H9 (cell line): Measurements from ENCODE around the gene SH2B2. TPM values are rescaled to one million over a fixed set of nuclear protein-coding genes. Genes with fewer than 3 reads are reported as not detected.

ENCODE experiments used
- DNase-seq: peaks from one replicate; pipeline ENCODE4 v3.0.0-alpha.2; 2017
- H2AFZ ChIP-seq: one replicate; pipeline ENCODE4 v1.6.1; 2013; ENCODE audit warnings: mild to moderate bottlenecking, low read length, control low read depth, moderate library complexity
- H2AK5ac ChIP-seq: 2 replicates; pipeline ENCODE4 v1.6.1; 2013; ENCODE audit warnings: low read length, control low read depth, mixed read lengths; ENCODE audit not compliant: insufficient read length
- H2BK120ac ChIP-seq: one replicate; pipeline ENCODE4 v1.6.1; 2013; ENCODE audit warnings: low read depth, mild to moderate bottlenecking, low read length, control low read depth, inconsistent platforms; ENCODE audit not compliant: poor library complexity, severe bottlenecking
- H2BK12ac ChIP-seq: 2 replicates; pipeline ENCODE4 v1.6.1; 2013; ENCODE audit warnings: low read length, control low read depth, mixed read lengths, low read depth; ENCODE audit not compliant: insufficient read length
- H2BK15ac ChIP-seq: 2 replicates; pipeline ENCODE4 v1.6.1; 2013; ENCODE audit warnings: low read depth, low read length, control low read depth
- H2BK20ac ChIP-seq: one replicate; pipeline ENCODE4 v1.6.1; 2013; ENCODE audit warnings: low read depth, mild to moderate bottlenecking, low read length, control low read depth, inconsistent platforms; ENCODE audit not compliant: poor library complexity, severe bottlenecking
- H2BK5ac ChIP-seq: 2 replicates; pipeline ENCODE4 v1.6.1; 2013; ENCODE audit warnings: low read length, control low read depth, mixed read lengths; ENCODE audit not compliant: insufficient read length
- H3K14ac ChIP-seq: 2 replicates; pipeline ENCODE4 v1.6.1; 2013; ENCODE audit warnings: low read length, control low read depth; ENCODE audit not compliant: insufficient read depth
- H3K18ac ChIP-seq: 2 replicates; pipeline ENCODE4 v1.6.1; 2013; ENCODE audit warnings: low read depth, mild to moderate bottlenecking, mixed read lengths, low read length, control low read depth; ENCODE audit not compliant: insufficient read length
- H3K23ac ChIP-seq: 2 replicates; pipeline ENCODE4 v1.6.1; 2013; ENCODE audit warnings: low read length, control low read depth, mixed read lengths, low read depth; ENCODE audit not compliant: insufficient read length
- H3K23me2 ChIP-seq: 2 replicates; pipeline ENCODE4 v1.6.1; 2013; ENCODE audit warnings: low read depth, mild to moderate bottlenecking, mixed read lengths, low read length, control low read depth; ENCODE audit not compliant: insufficient read length, poor library complexity, severe bottlenecking
- H3K27ac ChIP-seq: 2 replicates; pipeline ENCODE4 v1.5.1; 2013; ENCODE audit warnings: low read length, control low read depth, mixed read lengths, low read depth; ENCODE audit not compliant: insufficient read length
- H3K27me3 ChIP-seq: 2 replicates; pipeline ENCODE4 v1.6.1; 2013; ENCODE audit warnings: low read length, control low read depth, inconsistent platforms; ENCODE audit not compliant: insufficient read depth
- H3K4ac ChIP-seq: 2 replicates; pipeline ENCODE4 v1.6.1; 2013; ENCODE audit warnings: low read depth, mild to moderate bottlenecking, control low read depth, inconsistent platforms, low read length, moderate library complexity
- H3K4me1 ChIP-seq: 2 replicates; pipeline ENCODE4 v1.6.1; 2013; ENCODE audit warnings: low read length, control low read depth, inconsistent platforms; ENCODE audit not compliant: insufficient read depth
- H3K4me2 ChIP-seq: 2 replicates; pipeline ENCODE4 v1.6.1; 2013; ENCODE audit warnings: low read length, control low read depth, mixed read lengths; ENCODE audit not compliant: insufficient read length, insufficient read depth
- H3K56ac ChIP-seq: 2 replicates; pipeline ENCODE4 v1.6.1; 2013; ENCODE audit warnings: low read depth, mild to moderate bottlenecking, mixed read lengths, low read length, control low read depth; ENCODE audit not compliant: insufficient read length
- H3K79me1 ChIP-seq: 2 replicates; pipeline ENCODE4 v1.6.1; 2013; ENCODE audit warnings: low read depth, mild to moderate bottlenecking, moderate library complexity, low read length, control low read depth, inconsistent platforms; ENCODE audit not compliant: insufficient read depth, poor library complexity, severe bottlenecking
- H3K79me2 ChIP-seq: 2 replicates; pipeline ENCODE4 v1.6.1; 2013; ENCODE audit warnings: low read length, control low read depth, inconsistent platforms; ENCODE audit not compliant: insufficient read depth
- H3K9ac ChIP-seq: 2 replicates; pipeline ENCODE4 v1.6.1; 2013; ENCODE audit warnings: low read length, control low read depth, mixed read lengths; ENCODE audit not compliant: insufficient read length; ENCODE audit errors: extremely low read depth
- H3K9me3 ChIP-seq: one replicate; pipeline ENCODE4 v1.6.1; 2013; ENCODE audit warnings: low read depth, low read length, inconsistent platforms; ENCODE audit not compliant: control insufficient read depth
- H3T11ph ChIP-seq: one replicate; pipeline ENCODE4 v1.6.1; 2013; ENCODE audit warnings: mild to moderate bottlenecking, low read length, control low read depth, inconsistent platforms
- H4K20me1 ChIP-seq: one replicate; pipeline ENCODE4 v1.6.1; 2013; ENCODE audit not compliant: control insufficient read depth, insufficient read length, insufficient read depth
- H4K5ac ChIP-seq: 2 replicates; pipeline ENCODE4 v1.6.1; 2013; ENCODE audit warnings: low read depth, mild to moderate bottlenecking, mixed read lengths, low read length, control low read depth; ENCODE audit not compliant: insufficient read length
- H4K8ac ChIP-seq: replicated peaks from 2 replicates; pipeline ENCODE4 v1.6.1; 2013; ENCODE audit warnings: low read length, control low read depth, mixed read lengths, low read depth; ENCODE audit not compliant: insufficient read length
- H4K91ac ChIP-seq: 2 replicates; pipeline ENCODE4 v1.6.1; 2013; ENCODE audit warnings: low read depth, mild to moderate bottlenecking, moderate library complexity, mixed read lengths, low read length, control low read depth; ENCODE audit not compliant: insufficient read length
- H3K27ac Mint-ChIP-seq, 3 experiments: 2 replicates in 2 of 3; 3 replicates in 1 of 3; pipeline ENCODE4 v1.8.0; 2020 to 2021; ENCODE audit warnings: mixed read lengths in 3 of 3, mild to moderate bottlenecking in 1 of 3, moderate library complexity in 1 of 3
- H3K27me3 Mint-ChIP-seq: 2 replicates; pipeline ENCODE4 v1.8.0; 2021; ENCODE audit warnings: low read depth, mild to moderate bottlenecking, moderate library complexity, mixed read lengths
- H3K36me3 Mint-ChIP-seq, 3 experiments: 2 replicates in 2 of 3; 3 replicates in 1 of 3; pipeline ENCODE4 v1.8.0; 2020 to 2021; ENCODE audit warnings: low read depth in 3 of 3, mixed read lengths in 3 of 3; ENCODE audit not compliant: insufficient read depth in 1 of 3
- H3K4me1 Mint-ChIP-seq, 2 experiments: 2 replicates each; pipeline ENCODE4 v1.8.0; 2020; ENCODE audit warnings: mixed read lengths in 2 of 2
- H3K4me3 Mint-ChIP-seq, 2 experiments: 2 replicates in 1 of 2; 3 replicates in 1 of 2; pipeline ENCODE4 v1.8.0; 2020 to 2021; ENCODE audit warnings: mild to moderate bottlenecking in 2 of 2, mixed read lengths in 2 of 2, moderate library complexity in 1 of 2
- H3K9me3 Mint-ChIP-seq, 2 experiments: 2 replicates in 1 of 2; 3 replicates in 1 of 2; pipeline ENCODE4 v1.8.0; 2020; ENCODE audit warnings: mild to moderate bottlenecking in 2 of 2, mixed read lengths in 2 of 2, moderate library complexity in 1 of 2
- CTCF ChIP-seq: fragments of 200-600 bp; sonication (generic); conservative IDR thresholded peaks from 3 replicates; pipeline ENCODE4 v1.8.0; 2021; ENCODE audit warnings: antibody characterized with exemption, mild to moderate bottlenecking
- WGBS: extraction: QIAGEN DNeasy Blood & Tissue Kit; methylation state at CpG from one replicate; pipeline ENCODE4 v1.1.7; 2013; ENCODE audit warnings: missing lambda C conversion rate, low lambda C conversion rate, mixed read lengths; ENCODE audit not compliant: insufficient read length; ENCODE audit errors: extremely low coverage; 5-methylcytosine and 5-hydroxymethylcytosine counted together
- total RNA-seq: library from RNA; stranded (reverse); gene quantifications from 2 replicates; pipeline ENCODE4 v1.2.1, GENCODE V29; 2021

The SH2B2 gene
- total RNA-seq, 1 experiment from 2014 or later = 10.4 TPM

- Histone ChIP-seq H3K23me2 (no peaks in the 10 kb centered on the region), H3K9me3 (no peaks in the 10 kb centered on the region), H2BK12ac (no peak overlapping the region), H3K18ac (no peak overlapping the region), H3K4me1 (no peaks in the 10 kb centered on the region; the same call in 1 of the 2 replicates), H2BK15ac (no peak overlapping the region), H2BK120ac (no peak overlapping the region), H3T11ph (no peak overlapping the region), H3K79me2 (no peaks in the 10 kb centered on the region), H3K56ac (no peak overlapping the region), H3K4me2 (no peak overlapping the region), H2BK20ac (no peak overlapping the region), H4K20me1 (no peaks in the 10 kb centered on the region), H3K9ac (no peak overlapping the region), H3K23ac (no peak overlapping the region), H4K5ac (no peak overlapping the region), H3K79me1 (no peaks in the 10 kb centered on the region), H3K27me3 (no peaks in the 10 kb centered on the region), H2AFZ (no peak overlapping the region), H3K4ac (no peak overlapping the region), H4K91ac (no peak overlapping the region), H3K27ac (no peak overlapping the region), H4K8ac (no peak overlapping the region), H2BK5ac (no peak overlapping the region), H3K14ac (no peak overlapping the region), H2AK5ac (no peak overlapping the region)
- peaks cover 0 to 3% (median under 1%) of the 10 kb centered on the region in 3 experiments; a peak in 4 of 7 replicates for H3K36me3 Mint-ChIP-seq
- no peak for DNase-seq
- H3K27ac Mint-ChIP-seq = no peak overlapping the region
- no peaks in the 10 kb centered on the region for H3K27me3 Mint-ChIP-seq
- TF ChIP-seq CTCF = no peak
- peaks cover 4 to 12% of the 10 kb centered on the region in 2 experiments; a peak in 3 of 4 replicates for H3K4me1 Mint-ChIP-seq
- no peaks in the 10 kb centered on the region for H3K9me3 Mint-ChIP-seq
- no peak overlapping the region for H3K4me3 Mint-ChIP-seq
- WGBS = no CpG with 5 or more reads among the region's 7 CpGs
Measured at GRCh38 chr7:102255501-102255900, 31.2 kb upstream of the SH2B2 start.
